Measurements from ENCODE around the gene OR6J1.
"Not testable (repeated sequence)": the region's sequence is repeated elsewhere in the genome, so short reads cannot be mapped to it uniquely, and the experiment has no call there.

The OR6J1 gene

GRCh38 chr14:22650960-22651521 is 6.9 kb upstream of the OR6J1 start:
- DNase-seq (ENCODE audit: low read depth): peak; percentile 39

- DNase-seq (ENCODE audit: low read depth): no peak
Observed at GRCh38 chr14:22650046-22650739, 6.0 kb upstream of the OR6J1 start.

- no peak for DNase-seq (ENCODE audit: low read depth)
Observed at GRCh38 chr14:22648506-22648905, 4.4 kb upstream of the OR6J1 start.

GRCh38 chr14:22646570-22647254 is 2.6 kb upstream of the OR6J1 start:
- DNase-seq (ENCODE audit: low read depth): peak; percentile 84

- peak; percentile 15 for DNase-seq (ENCODE audit: low read depth)
Observed at GRCh38 chr14:22641846-22642245, 2.3 kb downstream of the OR6J1 start.

- no peak for DNase-seq (ENCODE audit: low read depth)
Observed at GRCh38 chr14:22640192-22640591, 4.0 kb downstream of the OR6J1 start.

GRCh38 chr14:22635980-22636379 is 8.2 kb downstream of the OR6J1 start:
- not testable (repeated sequence) for DNase-seq (ENCODE audit: low read depth)

- DNase-seq (ENCODE audit: low read depth): no peak
Observed at GRCh38 chr14:22634233-22634900, 9.8 kb downstream of the OR6J1 start.

- DNase-seq (ENCODE audit: low read depth): no peak
Observed at GRCh38 chr14:22630486-22630885, 13.7 kb downstream of the OR6J1 start.

- no peak for DNase-seq (ENCODE audit: low read depth)
Observed at GRCh38 chr14:22630066-22630465, 14.1 kb downstream of the OR6J1 start.

- no peak for DNase-seq (ENCODE audit: low read depth)
Observed at GRCh38 chr14:22629361-22629760, 14.8 kb downstream of the OR6J1 start.

GRCh38 chr14:22627506-22628263 is 16.5 kb downstream of the OR6J1 start:
- no peak for DNase-seq (ENCODE audit: low read depth)

GRCh38 chr14:22626590-22626989 is 17.6 kb downstream of the OR6J1 start:
- no peak for DNase-seq (ENCODE audit: low read depth)

GRCh38 chr14:22623047-22623446 is 21.1 kb downstream of the OR6J1 start:
- no peak for DNase-seq (ENCODE audit: low read depth)

GRCh38 chr14:22622255-22622654 is 21.9 kb downstream of the OR6J1 start:
- DNase-seq (ENCODE audit: low read depth): no peak

GRCh38 chr14:22615765-22616164 is 28.4 kb downstream of the OR6J1 start:
- not testable (repeated sequence) for DNase-seq (ENCODE audit: low read depth)

- DNase-seq (ENCODE audit: low read depth): peak; percentile 95
Observed at GRCh38 chr14:22614240-22614799, 29.8 kb downstream of the OR6J1 start.

GRCh38 chr14:22613736-22614239 is 30.4 kb downstream of the OR6J1 start:
- DNase-seq (ENCODE audit: low read depth): no peak

- peak; percentile 15 for DNase-seq (ENCODE audit: low read depth)
Observed at GRCh38 chr14:22613106-22613695, 31.0 kb downstream of the OR6J1 start.

GRCh38 chr14:22610931-22611330 is 33.2 kb downstream of the OR6J1 start:
- no peak for DNase-seq (ENCODE audit: low read depth)

- DNase-seq (ENCODE audit: low read depth): no peak
Observed at GRCh38 chr14:22607291-22607690, 36.9 kb downstream of the OR6J1 start.
